Cardiac muscle cell (in vitro differentiated cells and primary cell): ENCODE results near the gene RNF167. TPM values are rescaled to one million over a fixed set of nuclear protein-coding genes. Genes with fewer than 3 reads are reported as not detected.
A peak's percentile ranks its signal among the peaks of the same experiment; 100 is the strongest.
"Not testable (repeated sequence)": the region's sequence is repeated elsewhere in the genome, so short reads cannot be mapped to it uniquely, and the experiment has no call there.

ENCODE experiments used
- DNase-seq, 2 donors: peaks; one replicate each; pipeline versions ENCODE4 v3.0.0 to v3.0.0-alpha.2; 2010 to 2017; ENCODE audit warnings: low read depth in 1 of 2, low spot score in 1 of 2
- H3K27ac ChIP-seq: fragments of 200-600 bp; sonication (generic); 2 replicates; pipeline ENCODE4 v1.5.1; 2016
- H3K27me3 ChIP-seq: fragments of 200-600 bp; sonication (generic); 2 replicates; pipeline ENCODE4 v1.6.0; 2016; ENCODE audit warnings: control low read depth
- H3K36me3 ChIP-seq: fragments of 200-600 bp; sonication (generic); 2 replicates; pipeline ENCODE4 v1.5.1; 2016; ENCODE audit warnings: control low read depth
- H3K4me1 ChIP-seq: fragments of 200-600 bp; sonication (generic); 2 replicates; pipeline ENCODE4 v1.8.1; 2017; ENCODE audit warnings: low read depth, mild to moderate bottlenecking, mixed run types
- H3K4me3 ChIP-seq: fragments of 200-600 bp; sonication (generic); 2 replicates; pipeline ENCODE4 v1.5.1; 2016; ENCODE audit warnings: mild to moderate bottlenecking
- H3K9me3 ChIP-seq: fragments of 200-600 bp; sonication (generic); 2 replicates; pipeline ENCODE4 v1.5.1; 2017; ENCODE audit warnings: low read depth, mild to moderate bottlenecking, control low read depth
- polyA plus RNA-seq: library from polyadenylated mRNA; unstranded; fragments of >200 nt; fragmentation: Nextera tagmentation; extraction: Ambion mirVana; gene quantifications from 2 replicates; pipeline ENCODE4 v1.2.1, GENCODE V29; 2016
- total RNA-seq: library from RNA; depleted of rRNA; stranded (reverse); fragments of >200 nt; gene quantifications from 2 replicates; pipeline ENCODE4 v1.2.3, GENCODE V29; 2016
- TF ChIP-seq, protein P1 (sequence below): IDR thresholded peaks from 2 replicates; pipeline ENCODE4 v1.5.1; 2012; ENCODE audit warnings: low read depth, mild to moderate bottlenecking, low read length

Gene RNF167
- total and polyA plus RNA-seq, 2 experiments from 2014 or later, result 73.4 to 77.1 TPM

DNA sequence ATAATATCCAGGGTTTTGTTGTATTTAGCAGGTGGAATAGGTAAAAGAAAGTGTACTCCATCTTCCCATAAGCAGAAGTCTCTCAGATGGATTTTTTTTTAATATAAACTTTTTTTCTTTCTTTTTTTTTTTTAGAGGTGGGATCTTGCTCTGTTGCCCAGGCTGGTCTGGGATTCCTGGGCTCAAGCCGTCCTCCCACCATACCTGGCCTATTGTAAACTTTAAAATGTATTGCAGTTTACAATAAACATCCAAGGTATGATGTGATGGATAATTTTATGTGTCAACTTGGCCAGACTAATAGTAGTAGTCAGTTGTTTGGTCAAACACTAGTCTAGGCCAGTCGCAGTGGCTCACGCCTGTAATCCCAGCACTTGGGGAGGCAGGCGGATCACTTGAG lies 18.7 kb upstream of the RNF167 start:
- Histone ChIP-seq H3K27ac (no peak overlapping the region), H3K4me3 (no peak overlapping the region), H3K9me3 (no peaks in the 10 kb centered on the region), H3K4me1 (peaks cover 7% of the 10 kb centered on the region), H3K27me3 (no peaks in the 10 kb centered on the region), H3K36me3 (no peaks in the 10 kb centered on the region)
- TF ChIP-seq, protein P1, sequence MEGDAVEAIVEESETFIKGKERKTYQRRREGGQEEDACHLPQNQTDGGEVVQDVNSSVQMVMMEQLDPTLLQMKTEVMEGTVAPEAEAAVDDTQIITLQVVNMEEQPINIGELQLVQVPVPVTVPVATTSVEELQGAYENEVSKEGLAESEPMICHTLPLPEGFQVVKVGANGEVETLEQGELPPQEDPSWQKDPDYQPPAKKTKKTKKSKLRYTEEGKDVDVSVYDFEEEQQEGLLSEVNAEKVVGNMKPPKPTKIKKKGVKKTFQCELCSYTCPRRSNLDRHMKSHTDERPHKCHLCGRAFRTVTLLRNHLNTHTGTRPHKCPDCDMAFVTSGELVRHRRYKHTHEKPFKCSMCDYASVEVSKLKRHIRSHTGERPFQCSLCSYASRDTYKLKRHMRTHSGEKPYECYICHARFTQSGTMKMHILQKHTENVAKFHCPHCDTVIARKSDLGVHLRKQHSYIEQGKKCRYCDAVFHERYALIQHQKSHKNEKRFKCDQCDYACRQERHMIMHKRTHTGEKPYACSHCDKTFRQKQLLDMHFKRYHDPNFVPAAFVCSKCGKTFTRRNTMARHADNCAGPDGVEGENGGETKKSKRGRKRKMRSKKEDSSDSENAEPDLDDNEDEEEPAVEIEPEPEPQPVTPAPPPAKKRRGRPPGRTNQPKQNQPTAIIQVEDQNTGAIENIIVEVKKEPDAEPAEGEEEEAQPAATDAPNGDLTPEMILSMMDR, result no peak
- no peak for DNase-seq

DNA sequence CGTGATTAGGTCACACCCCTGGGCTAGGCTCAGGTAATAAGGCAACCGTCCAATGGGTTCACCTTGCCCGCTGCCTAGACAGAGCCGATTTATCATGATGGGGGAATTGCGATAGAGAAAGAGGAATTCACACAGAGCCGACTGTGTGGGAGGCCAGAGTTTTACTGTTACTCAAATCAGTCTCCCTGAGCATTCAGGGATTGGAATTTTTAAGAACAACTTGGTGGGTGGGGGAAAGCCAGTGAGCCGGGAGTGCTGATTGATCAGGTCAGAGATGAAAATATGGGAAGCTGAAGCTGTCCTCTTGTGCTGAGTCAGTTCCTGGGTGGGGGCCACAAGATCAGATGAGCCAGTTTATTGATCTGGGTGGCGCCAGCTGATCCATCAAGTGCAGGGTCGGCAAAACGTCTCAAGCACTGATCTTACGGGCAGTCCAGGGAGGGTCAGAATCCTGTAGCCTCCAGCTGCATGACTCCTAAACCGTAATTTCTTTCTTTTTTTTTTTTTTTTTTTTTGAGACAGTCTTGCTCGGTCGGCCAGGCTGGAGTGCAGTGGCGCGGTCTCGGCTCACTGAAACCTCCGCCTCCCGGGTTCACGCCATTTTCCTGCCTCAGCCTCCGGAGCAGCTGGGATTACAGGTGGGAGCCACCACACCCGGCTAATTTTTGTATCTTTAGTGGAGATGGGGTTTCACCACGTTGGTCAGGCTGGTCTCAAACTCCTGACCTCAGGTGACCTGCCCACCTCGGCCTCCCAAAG lies 13.3 kb upstream of the RNF167 start:
- H3K36me3 ChIP-seq, H3K9me3 ChIP-seq, H3K27me3 ChIP-seq, DNase-seq, H3K4me1 ChIP-seq, H3K4me3 ChIP-seq, H3K27ac ChIP-seq: not testable (repeated sequence)

DNA sequence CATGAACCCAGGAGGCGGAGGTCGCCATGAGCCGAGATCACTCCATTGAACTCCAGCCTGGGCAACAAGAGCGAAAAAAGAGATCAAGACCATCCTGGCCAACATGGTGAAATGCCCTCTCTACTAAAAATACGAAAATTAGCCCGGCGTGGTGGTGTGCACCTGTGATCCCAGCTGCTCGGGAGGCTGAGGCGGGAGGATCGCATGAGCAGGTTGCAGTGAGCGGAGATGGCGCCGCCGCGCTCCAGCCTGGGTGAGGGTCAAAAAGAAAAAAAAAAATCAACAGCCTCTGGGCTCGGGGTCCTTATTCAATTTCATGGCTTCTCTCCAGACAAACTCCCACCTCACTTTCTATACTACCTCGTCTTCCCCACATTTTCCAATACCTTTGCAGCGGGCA lies 11.2 kb upstream of the RNF167 start:
- TF ChIP-seq, protein P1, result no peak
- no peak overlapping the region for H3K27ac ChIP-seq
- H3K4me1 ChIP-seq, result no peaks in the 10 kb centered on the region
- H3K4me3 ChIP-seq, result no peak overlapping the region
- H3K9me3 ChIP-seq, result no peaks in the 10 kb centered on the region
- no peak for DNase-seq
- H3K27me3 ChIP-seq, result no peaks in the 10 kb centered on the region
- H3K36me3 ChIP-seq, result no peaks in the 10 kb centered on the region

DNA sequence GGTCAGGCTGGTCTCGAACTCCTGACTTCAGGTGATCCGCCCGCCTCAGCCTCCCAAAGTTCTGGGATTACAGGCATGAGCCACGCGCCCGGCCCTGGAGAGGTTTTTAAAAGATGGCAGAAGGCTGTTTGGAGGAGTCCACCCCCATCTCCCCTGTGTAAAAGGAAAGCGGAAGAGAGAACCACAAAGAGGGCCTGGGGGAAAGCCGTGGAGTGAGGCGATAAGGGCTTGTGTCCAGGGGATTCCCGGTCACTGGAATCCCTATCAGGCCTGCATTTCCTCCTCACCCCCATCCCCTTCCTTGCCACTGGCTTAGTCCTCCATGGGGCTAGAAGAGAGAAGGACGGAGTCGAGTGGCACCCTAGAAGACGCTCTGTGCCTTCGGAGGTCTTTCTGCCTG lies 8.1 kb upstream of the RNF167 start, which contains the start of gene GP1BA:
Gene GP1BA, plus strand, starts transcription at position 315 of the 400 bp plus-strand sequence. CDS start 328 bp downstream, outside the sequence.
- H3K9me3 ChIP-seq, result no peaks in the 10 kb centered on the region
- no peak for DNase-seq
- no peaks in the 10 kb centered on the region for H3K4me1 ChIP-seq
- TF ChIP-seq, protein P1, result no peak
- H3K4me3 ChIP-seq, result no peak within 1 kb of the TSS
- no peaks in the 10 kb centered on the region for H3K36me3 ChIP-seq
- no peak within 1 kb of the TSS for H3K27ac ChIP-seq
- no peaks in the 10 kb centered on the region for H3K27me3 ChIP-seq

DNA sequence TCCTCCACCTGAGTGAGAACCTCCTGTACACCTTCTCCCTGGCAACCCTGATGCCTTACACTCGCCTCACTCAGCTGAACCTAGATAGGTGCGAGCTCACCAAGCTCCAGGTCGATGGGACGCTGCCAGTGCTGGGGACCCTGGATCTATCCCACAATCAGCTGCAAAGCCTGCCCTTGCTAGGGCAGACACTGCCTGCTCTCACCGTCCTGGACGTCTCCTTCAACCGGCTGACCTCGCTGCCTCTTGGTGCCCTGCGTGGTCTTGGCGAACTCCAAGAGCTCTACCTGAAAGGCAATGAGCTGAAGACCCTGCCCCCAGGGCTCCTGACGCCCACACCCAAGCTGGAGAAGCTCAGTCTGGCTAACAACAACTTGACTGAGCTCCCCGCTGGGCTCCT lies 7.3 kb upstream of the RNF167 start:
- Histone ChIP-seq H3K36me3 (peaks cover 7% of the 10 kb centered on the region), H3K9me3 (no peaks in the 10 kb centered on the region), H3K27me3 (no peaks in the 10 kb centered on the region), H3K4me1 (no peaks in the 10 kb centered on the region), H3K4me3 (no peak overlapping the region), H3K27ac (no peak overlapping the region)
- no peak for DNase-seq
- TF ChIP-seq, protein P1, result no peak

DNA sequence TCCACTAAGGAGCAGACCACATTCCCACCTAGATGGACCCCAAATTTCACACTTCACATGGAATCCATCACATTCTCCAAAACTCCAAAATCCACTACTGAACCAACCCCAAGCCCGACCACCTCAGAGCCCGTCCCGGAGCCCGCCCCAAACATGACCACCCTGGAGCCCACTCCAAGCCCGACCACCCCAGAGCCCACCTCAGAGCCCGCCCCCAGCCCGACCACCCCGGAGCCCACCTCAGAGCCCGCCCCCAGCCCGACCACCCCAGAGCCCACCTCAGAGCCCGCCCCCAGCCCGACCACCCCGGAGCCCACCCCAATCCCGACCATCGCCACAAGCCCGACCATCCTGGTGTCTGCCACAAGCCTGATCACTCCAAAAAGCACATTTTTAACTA lies 6.4 kb upstream of the RNF167 start:
- Histone ChIP-seq H3K27ac (peak overlapping the region; percentile 34), H3K4me3 (no peak overlapping the region), H3K4me1 (peaks cover 4% of the 10 kb centered on the region), H3K9me3 (no peaks in the 10 kb centered on the region), H3K36me3 (peaks cover 11% of the 10 kb centered on the region), H3K27me3 (no peaks in the 10 kb centered on the region)
- no peak for DNase-seq
- TF ChIP-seq, protein P1, result no peak
